GM21515 (cell line): ENCODE data around the gene ATP2B2.
"Not testable (repeated sequence)": the region's sequence is repeated elsewhere in the genome, so short reads cannot be mapped to it uniquely, and the experiment has no call there.

ENCODE experiments used
- ATAC-seq: cut with Tn5 transposase; IDR thresholded peaks from one replicate; pipeline ENCODE4 v1.9.1; 2021; ENCODE audit not compliant: unreplicated experiment

Gene ATP2B2

DNA sequence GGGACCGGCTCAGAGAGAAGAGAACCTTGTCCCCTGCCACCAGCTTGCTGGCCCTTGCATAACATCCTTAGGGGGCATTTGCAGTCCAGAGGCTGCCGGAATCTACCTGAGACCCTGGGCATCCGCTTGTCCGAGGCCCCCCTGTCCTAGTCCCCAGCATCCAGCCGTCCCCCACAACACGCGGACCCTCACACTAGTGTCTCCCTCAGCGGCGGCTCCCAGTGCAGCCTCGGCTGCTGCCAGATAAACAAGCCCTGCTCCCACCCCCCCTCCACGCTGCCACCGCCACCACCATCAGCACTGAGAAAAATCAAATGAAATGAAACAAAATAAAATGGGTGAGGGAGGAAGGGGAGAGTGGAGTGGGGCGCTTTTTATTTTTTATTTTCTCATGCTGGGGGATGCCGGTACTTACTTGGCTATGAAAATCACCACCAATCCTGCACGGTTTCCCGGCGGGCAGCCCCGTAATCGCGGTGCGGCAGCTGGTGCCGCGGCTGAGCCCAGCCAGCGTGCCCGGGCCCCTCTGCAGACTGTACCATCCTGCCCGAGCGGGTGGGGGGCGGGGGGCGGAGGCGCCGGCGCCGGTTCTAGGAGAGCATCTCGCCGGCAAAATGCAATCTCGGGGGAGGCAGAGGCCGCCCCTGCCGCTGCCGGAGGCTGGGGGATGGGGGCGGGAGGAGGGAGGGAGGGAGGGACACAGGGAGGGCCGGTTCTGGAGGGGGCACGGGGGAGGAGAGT lies at the start of gene ATP2B2:
Gene ATP2B2 (minus strand): TSS at position 537 of the 741 bp plus-strand sequence. CDS start 56,043 bp downstream, outside the sequence.
- ATAC-seq, result no peak

DNA sequence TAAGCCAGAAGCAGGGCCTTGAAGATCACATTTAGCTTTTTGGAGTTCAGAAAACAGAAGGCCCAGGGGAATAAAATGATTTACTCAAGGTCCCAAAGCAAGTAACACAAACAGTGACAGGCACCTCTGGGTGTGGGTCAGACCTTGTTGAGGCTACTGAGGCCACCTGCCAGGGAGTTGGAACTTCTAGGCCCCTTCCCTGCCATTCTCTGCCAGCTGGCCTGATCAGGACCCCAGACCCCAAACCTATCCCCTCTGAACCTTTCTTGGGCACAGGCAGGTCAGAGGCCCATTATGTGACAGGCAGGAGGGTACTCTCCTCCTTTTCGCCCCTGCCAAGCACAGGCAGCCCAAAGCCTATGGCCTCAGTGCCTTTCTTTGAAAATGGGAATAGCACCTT lies 49.4 kb upstream of the ATP2B2 start:
- ATAC-seq, result no peak

GRCh38 chr3:10554236-10554611 lies 48.8 kb upstream of the ATP2B2 start:
- ATAC-seq, result no peak

- no peak for ATAC-seq
Observed at GRCh38 chr3:10553591-10554235, 48.3 kb upstream of the ATP2B2 start.

- ATAC-seq, result no peak
Observed at GRCh38 chr3:10552631-10552943, 47.2 kb upstream of the ATP2B2 start.

DNA sequence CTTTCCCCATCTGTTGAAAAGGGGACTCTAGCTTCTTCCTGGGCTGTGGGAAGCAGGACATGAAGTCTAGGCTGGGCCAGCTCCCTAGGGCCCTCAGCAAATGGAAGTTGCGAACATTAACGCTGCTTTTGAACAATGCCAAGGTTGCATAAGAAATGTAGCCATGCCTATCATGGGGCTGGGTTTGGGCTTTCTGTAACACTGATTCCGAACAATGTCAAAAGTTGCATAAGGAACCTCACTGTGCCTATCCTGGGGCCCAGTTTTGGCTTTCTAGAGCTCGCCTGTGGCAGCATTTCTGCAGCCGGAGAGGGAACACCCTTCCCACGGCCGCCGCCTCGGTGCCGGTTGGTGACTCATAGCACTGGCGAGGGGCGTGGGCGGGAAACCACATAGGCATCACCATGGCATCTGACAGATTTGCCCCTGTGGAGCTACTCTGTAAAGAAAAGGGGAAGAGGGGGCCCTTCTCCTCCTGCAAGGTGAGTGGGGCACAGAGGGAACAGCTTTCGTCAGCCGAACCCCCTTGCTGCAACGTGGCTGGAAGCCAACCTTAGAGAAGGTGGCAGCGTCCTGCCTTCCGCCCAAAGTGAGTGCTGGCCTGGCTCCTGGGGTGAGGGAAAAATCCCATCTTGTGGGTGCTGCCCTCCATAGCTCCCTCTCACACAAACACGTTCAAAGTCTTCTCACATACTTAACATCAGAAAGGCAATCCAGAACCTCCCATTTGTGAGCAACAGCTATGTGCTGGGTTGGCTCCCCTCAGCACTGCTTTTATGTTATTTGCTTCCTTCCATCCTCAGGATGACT lies 46.6 kb upstream of the ATP2B2 start:
- no peak for ATAC-seq

GRCh38 chr3:10551139-10551538 lies 45.8 kb upstream of the ATP2B2 start:
- no peak for ATAC-seq

DNA sequence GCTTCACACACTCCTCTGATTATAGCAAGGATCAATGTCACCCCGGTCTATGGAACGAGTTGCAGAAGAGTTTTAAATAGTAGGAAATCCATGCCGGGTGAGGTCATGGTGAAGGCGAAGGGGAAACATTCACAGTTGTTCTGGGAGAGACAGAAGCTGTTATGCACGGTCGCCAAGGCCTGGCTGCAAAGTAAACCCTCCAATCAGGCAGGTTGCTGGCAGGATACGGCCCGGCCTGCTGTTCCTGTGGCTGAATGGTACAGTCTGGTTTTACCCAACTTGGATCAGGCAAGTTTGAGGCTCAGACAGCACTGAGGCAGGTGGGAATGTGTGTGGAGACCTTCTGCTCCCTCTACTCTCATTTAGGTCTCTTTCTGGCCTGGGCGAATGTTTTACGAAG lies 45.3 kb upstream of the ATP2B2 start:
- no peak for ATAC-seq

DNA sequence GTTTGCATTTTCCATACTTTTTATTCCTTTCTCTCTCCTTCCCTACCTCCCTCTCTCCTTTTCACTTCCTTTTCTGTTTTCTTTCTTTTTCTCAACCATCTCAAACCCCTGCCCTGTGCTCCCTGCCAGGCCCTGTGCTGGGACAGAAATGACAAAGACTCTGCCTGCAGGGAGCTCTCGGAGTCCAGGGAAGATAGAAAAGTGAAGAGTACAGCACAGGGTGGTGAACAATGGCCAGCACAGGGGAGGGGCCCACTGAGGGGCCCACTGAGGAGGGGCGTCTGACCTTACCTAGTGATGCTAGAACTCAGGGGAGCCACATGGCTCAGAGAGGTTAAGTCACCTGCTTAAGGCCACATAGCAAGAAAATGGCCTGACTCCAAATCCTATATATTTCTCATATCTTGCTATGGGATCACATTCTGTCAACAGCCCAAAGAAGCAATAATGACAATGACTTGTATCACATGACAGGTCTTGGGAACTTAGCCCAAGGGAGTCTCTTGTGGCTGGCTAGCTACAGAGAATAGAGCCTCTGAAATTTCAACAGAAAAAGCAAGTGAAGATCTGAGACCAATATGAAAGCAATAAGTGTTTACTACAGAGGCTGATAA lies 44.3 kb upstream of the ATP2B2 start:
- ATAC-seq, result no peak

DNA sequence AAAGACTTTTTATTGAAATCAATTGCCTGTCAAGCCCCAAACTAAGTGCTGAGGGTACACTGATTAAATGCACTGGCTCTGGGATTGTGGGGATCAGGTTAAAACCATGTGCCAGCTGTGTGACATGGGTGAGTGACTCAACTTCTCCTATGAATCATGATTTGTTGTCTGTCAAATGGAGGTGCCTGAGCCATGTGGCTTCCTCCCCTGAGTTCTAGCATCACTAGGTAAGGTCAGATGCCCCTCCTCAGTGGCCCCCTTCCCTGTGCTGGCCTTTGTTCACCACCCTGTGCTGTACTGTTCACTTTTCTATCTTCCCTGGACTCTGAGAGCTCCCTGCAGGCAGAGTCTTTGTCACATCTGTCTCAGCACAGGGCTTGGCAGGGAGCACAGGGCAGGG lies 43.6 kb upstream of the ATP2B2 start:
- ATAC-seq, result no peak

DNA sequence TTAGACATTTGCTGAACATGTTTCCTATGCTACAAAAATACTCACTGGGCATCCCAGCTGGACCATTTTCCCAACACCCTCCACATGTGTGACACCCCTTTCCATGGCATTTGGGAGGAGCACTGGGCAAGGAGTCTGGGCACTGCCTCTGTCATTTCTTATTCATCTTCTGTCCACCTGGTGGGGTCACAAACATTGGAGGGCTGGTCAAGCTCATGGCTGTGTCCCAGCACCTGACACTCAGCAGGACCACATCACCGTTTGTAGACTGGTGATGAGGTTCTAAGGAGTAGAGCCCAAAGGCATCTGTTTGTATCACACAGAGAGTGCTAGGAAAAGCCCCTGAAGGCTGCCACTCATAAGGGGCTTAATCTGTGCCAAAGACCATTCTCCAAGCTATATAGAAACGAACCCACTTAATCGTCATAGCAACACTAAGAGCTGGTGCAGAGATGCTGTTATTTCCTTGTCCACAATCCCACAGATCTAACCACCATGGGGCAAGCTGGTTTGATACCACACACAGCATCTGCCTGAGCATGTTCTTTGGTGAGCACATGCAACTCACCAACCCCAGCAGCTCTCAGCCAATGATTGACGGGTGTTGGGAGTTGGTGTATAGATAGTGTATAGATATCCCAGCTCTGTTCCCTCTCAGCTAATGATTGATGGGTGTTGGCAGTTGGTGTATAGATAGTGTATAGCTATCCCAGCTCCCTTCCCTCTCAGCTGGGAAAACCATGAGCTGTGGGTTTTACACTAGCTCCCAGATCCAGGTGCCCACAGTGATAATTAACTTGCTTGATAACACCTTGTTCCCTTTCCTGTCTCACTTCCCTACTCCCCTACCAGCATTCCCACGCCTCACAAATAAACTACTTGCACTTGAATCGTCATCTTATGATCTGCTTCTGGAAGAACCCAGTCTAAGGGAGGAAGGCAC lies 42.7 kb upstream of the ATP2B2 start:
- ATAC-seq, result no peak

DNA sequence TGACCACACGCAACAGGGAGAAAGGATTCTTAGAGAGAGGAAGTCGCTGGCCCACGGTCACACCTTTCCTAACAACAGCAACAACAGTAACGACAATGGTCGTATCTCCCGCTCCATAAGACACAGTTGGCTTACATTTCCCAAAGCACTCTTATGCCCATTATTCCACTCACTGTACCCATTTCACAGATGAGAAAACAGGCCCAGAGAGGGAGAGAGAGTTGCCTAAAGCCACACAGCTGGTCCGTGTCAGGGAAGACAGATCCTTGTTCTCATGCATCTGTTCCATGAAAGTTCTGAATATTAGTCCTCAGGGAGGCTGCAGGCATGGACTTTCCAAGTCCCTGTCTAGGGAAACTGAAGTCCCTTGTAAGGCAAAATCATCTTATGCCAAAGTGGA lies 42.0 kb upstream of the ATP2B2 start:
- ATAC-seq, result no peak

DNA sequence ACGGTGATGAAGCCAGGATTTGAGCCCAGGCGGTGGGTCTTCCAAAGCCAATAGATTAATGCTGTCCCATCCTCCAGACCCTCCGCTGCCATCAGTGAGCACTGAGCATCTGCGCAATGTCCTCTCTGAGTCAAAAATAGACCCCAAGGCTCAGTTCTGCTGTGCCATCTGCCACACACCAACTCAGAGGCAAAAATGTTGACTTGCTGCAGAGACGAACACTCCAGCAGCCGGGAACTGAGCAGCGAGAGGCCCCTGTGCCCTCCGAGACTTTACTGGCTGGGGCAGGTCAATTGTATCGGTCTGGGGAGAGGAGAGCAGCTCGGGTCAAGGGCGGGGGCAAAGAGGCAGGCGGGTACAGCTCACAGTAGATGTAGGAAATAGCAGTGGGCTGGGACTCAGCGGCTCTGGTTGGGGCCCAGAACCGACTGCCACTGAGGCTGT lies 41.5 kb upstream of the ATP2B2 start:
- ATAC-seq, result no peak

DNA sequence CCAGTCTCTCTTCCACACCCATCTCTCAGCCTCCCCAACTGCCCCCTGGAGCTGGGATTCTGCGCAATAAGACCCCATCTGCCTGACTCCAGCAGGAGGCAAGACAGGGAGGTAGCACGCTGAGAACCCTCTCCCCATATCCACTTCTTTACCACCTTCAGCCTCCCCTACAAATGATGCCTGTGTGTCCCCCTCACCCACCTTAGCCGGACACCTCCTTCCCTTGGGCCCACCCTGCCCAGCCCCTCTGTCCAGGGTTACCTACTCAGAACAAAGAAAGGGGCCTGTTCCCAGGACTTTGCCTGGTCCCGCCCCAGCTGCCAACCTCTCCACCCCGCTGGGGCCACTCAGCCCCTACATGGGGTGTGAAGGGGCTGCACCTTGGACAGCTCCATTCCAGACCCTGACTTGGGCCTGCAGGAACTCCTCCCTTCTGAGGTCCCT lies 40.8 kb upstream of the ATP2B2 start:
- no peak for ATAC-seq

- no peak for ATAC-seq
Observed at GRCh38 chr3:10542518-10542917, 37.1 kb upstream of the ATP2B2 start.

GRCh38 chr3:10540347-10540746 lies 35.0 kb upstream of the ATP2B2 start:
- ATAC-seq, result not testable (repeated sequence)

DNA sequence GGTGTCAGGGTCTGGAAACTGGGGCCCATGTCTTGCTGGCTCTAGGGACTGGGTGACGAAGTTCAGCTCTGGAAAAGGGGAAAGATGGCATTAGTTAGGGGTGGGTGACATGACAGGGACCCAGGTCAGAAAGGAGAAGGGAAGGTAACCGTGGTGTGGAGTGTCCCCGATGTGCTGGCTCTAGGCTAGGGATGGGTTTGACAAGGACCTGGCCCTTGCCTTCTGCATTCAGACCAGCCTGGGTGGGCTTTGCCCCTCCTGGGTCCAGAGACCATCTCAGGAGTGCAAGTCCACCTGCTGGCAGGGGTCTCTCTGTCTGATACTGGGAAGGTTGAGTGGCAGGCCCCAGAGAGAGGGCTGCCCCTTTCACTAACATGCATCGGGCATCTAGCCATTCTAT lies 28.7 kb upstream of the ATP2B2 start:
- ATAC-seq, result no peak

GRCh38 chr3:10533737-10534023 lies 28.3 kb upstream of the ATP2B2 start:
- no peak for ATAC-seq

- no peak for ATAC-seq
Observed at GRCh38 chr3:10532939-10533736, 27.8 kb upstream of the ATP2B2 start.

GRCh38 chr3:10531031-10531430 lies 25.6 kb upstream of the ATP2B2 start:
- no peak for ATAC-seq
